GM06990 (cell line): Measurements from ENCODE around the gene ZNF407.

Source experiments
- DNase-seq: peaks from one replicate; pipeline ENCODE4 v3.0.0-alpha.2; 2011; ENCODE audit not compliant: insufficient read length; ENCODE audit errors: extremely low read depth
- H3K27me3 ChIP-seq: replicated peaks from 2 replicates; pipeline ENCODE4 v1.6.0; 2011; ENCODE audit warnings: low read length; ENCODE audit not compliant: control insufficient read depth, insufficient read depth
- H3K36me3 ChIP-seq: 2 replicates; pipeline ENCODE4 v1.5.1; 2011; ENCODE audit warnings: low read length; ENCODE audit not compliant: control insufficient read depth, insufficient read depth
- H3K4me3 ChIP-seq: replicated peaks from 2 replicates; pipeline ENCODE4 v1.5.1; 2011; ENCODE audit warnings: low read depth, mild to moderate bottlenecking, control low read depth, low read length
- TF ChIP-seq, protein P1 (sequence below): IDR thresholded peaks from 2 replicates; pipeline ENCODE4 v1.5.1; 2011; ENCODE audit warnings: low read length, control low read depth, mild to moderate bottlenecking, inconsistent platforms; ENCODE audit not compliant: insufficient read depth, poor library complexity, severe bottlenecking

ZNF407 gene

GRCh38 chr18:75053028-75053629, 455.5 kb downstream of the ZNF407 start:
- Histone ChIP-seq H3K4me3 (no peak overlapping the region), H3K36me3 (no peaks in the 10 kb centered on the region), H3K27me3 (no peaks in the 10 kb centered on the region)
- no peak for DNase-seq
- TF ChIP-seq, protein P1, sequence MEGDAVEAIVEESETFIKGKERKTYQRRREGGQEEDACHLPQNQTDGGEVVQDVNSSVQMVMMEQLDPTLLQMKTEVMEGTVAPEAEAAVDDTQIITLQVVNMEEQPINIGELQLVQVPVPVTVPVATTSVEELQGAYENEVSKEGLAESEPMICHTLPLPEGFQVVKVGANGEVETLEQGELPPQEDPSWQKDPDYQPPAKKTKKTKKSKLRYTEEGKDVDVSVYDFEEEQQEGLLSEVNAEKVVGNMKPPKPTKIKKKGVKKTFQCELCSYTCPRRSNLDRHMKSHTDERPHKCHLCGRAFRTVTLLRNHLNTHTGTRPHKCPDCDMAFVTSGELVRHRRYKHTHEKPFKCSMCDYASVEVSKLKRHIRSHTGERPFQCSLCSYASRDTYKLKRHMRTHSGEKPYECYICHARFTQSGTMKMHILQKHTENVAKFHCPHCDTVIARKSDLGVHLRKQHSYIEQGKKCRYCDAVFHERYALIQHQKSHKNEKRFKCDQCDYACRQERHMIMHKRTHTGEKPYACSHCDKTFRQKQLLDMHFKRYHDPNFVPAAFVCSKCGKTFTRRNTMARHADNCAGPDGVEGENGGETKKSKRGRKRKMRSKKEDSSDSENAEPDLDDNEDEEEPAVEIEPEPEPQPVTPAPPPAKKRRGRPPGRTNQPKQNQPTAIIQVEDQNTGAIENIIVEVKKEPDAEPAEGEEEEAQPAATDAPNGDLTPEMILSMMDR, result no peak

GRCh38 chr18:75054046-75054445, 456.4 kb downstream of the ZNF407 start:
- no peaks in the 10 kb centered on the region for H3K27me3 ChIP-seq
- no peaks in the 10 kb centered on the region for H3K36me3 ChIP-seq
- DNase-seq, result no peak
- TF ChIP-seq, protein P1, result no peak
- no peak overlapping the region for H3K4me3 ChIP-seq

DNA sequence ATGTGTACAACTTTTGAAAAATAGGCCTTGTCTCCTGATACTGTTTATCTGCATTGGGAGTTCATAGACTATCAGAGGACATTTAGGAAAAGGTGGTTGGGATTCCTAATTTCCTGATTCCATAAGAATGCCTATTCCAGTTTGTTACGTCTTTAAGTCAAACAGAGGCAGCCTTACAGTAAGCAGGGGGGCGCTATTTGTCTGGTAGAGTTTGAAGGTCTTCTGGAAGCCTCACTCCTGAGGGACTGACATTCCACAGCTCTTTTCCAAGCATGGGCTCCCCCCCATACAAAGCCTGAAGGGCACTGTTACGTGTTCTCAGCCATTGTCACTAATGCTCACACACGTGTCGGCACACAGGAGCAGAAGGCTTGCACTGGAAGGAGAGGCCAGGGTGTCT, 456.9 kb downstream of the ZNF407 start:
- DNase-seq, result no peak
- TF ChIP-seq, protein P1, result no peak
- Histone ChIP-seq H3K27me3 (no peaks in the 10 kb centered on the region), H3K4me3 (no peak overlapping the region), H3K36me3 (no peaks in the 10 kb centered on the region)

DNA sequence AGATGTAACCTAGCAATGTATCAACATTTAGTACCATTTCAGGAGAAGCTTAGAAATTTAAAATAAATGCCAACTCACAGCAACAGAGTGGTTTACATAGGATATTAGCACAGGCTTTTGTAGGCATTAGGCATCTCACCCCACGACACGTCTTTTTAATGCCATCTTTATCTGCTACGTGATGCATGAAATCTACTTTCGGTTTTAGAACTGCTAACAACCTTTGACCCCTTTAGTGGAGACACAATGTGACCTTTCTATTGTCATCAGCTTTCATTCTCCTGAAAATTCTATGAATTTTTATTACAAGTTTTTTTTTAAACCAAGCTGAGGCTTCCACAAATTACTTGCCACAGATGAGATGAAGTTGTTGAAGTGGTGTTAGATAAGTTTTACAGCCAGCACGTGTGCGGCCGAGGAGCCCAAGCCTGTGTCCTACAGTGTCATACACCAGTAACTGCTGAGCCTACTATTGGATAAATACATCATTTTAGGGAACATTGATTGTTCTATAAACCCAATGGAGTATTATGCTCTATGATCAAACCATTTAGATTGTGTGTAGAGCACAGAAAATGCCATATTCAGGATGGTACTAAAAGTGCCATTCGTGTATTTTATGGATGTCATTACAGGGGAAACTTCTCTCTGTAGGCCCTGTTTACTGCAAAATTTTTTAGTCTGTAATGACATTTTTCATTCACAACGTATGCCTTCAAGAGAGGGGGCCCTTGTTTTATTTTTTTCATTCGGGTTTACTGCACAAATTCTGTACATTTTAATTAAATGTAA, 459.7 kb downstream of the ZNF407 start:
- H3K27me3 ChIP-seq, result no peaks in the 10 kb centered on the region
- TF ChIP-seq, protein P1, result no peak
- H3K4me3 ChIP-seq, result no peak overlapping the region
- DNase-seq, result no peak
- H3K36me3 ChIP-seq, result no peaks in the 10 kb centered on the region

DNA sequence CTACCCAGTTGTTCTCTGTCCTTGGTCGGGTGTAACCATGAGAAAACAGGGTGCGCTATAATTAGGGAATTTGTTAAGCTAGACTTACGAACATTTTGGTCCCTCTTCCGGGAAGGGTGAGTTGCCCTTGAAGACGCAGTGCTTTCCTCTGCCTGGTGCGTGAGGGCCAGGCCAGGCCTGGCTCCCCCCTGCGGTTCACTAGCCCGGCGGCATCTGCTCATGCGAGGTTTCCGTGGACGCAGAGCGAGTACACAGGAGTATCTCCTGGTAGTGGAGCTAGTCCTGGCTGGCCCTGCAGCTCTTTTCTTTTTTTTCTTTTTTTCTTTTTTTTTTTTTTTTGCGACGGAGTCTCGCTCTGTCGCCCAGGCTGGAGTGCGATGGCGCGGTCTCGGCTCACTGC, 462.5 kb downstream of the ZNF407 start:
- TF ChIP-seq, protein P1, result no peak
- no peaks in the 10 kb centered on the region for H3K27me3 ChIP-seq

More for the DNA sequence above, 462.5 kb downstream of the ZNF407 start:
- Histone ChIP-seq H3K4me3 (no peak overlapping the region), H3K36me3 (peaks cover 5% of the 10 kb centered on the region; the same call in 1 of the 2 replicates)
- DNase-seq, result no peak
